Endothelial cell (in vitro differentiated cells): ENCODE data around the gene CEP128. TPM values are rescaled to one million over a fixed set of nuclear protein-coding genes. Genes with fewer than 3 reads are reported as not detected.
A peak's percentile ranks its signal among the peaks of the same experiment; 100 is the strongest.
"Not testable (repeated sequence)": the region's sequence is repeated elsewhere in the genome, so short reads cannot be mapped to it uniquely, and the experiment has no call there.

Experiments used
- DNase-seq: peaks from one replicate; pipeline ENCODE4 v3.0.0; 2021; ENCODE audit warnings: low spot score
- H3K27ac Mint-ChIP-seq: one replicate; pipeline ENCODE4 v1.8.0; 2021; ENCODE audit warnings: mixed read lengths, inconsistent platforms; ENCODE audit not compliant: unreplicated experiment
- H3K27me3 Mint-ChIP-seq: one replicate; pipeline ENCODE4 v1.8.0; 2021; ENCODE audit warnings: mild to moderate bottlenecking, moderate library complexity, mixed read lengths, inconsistent platforms; ENCODE audit not compliant: unreplicated experiment
- H3K36me3 Mint-ChIP-seq: one replicate; pipeline ENCODE4 v1.8.0; 2021; ENCODE audit warnings: mild to moderate bottlenecking, low read depth, mixed read lengths, inconsistent platforms; ENCODE audit not compliant: unreplicated experiment
- H3K4me1 Mint-ChIP-seq: one replicate; pipeline ENCODE4 v1.8.0; 2021; ENCODE audit warnings: mild to moderate bottlenecking, mixed read lengths, inconsistent platforms; ENCODE audit not compliant: unreplicated experiment
- H3K4me3 Mint-ChIP-seq: one replicate; pipeline ENCODE4 v1.8.0; 2021; ENCODE audit warnings: mild to moderate bottlenecking, mixed read lengths, inconsistent platforms; ENCODE audit not compliant: unreplicated experiment
- H3K9me3 Mint-ChIP-seq: one replicate; pipeline ENCODE4 v1.8.0; 2021; ENCODE audit warnings: mixed read lengths, inconsistent platforms; ENCODE audit not compliant: unreplicated experiment
- CTCF ChIP-seq: fragments of 200-600 bp; sonication (generic); IDR thresholded peaks from one replicate; pipeline ENCODE4 v1.5.0; 2021; ENCODE audit warnings: antibody characterized with exemption; ENCODE audit not compliant: unreplicated experiment
- total RNA-seq: library from RNA; stranded (reverse); fragmentation: NEBNext Ultra II Directional; extraction: Animal tissue kit (Norgen Biotek cat#: 25700); gene quantifications from one replicate; pipeline ENCODE4 v1.2.1, GENCODE V29; 2021; ENCODE audit not compliant: unreplicated experiment

CEP128 gene
- total RNA-seq, 1 donor from 2014 or later, result 10.4 TPM

- no peaks in the 10 kb centered on the region for H3K9me3 Mint-ChIP-seq
- peak within 1 kb of the TSS; percentile 81 for H3K4me3 Mint-ChIP-seq
- peak; percentile 15 for DNase-seq
- peaks cover 16% of the 10 kb centered on the region for H3K4me1 Mint-ChIP-seq
- H3K27me3 Mint-ChIP-seq, result peaks cover 1% of the 10 kb centered on the region
- no peak for TF ChIP-seq CTCF
- no peaks in the 10 kb centered on the region for H3K36me3 Mint-ChIP-seq
- H3K27ac Mint-ChIP-seq, result no peak within 1 kb of the TSS
Measured at GRCh38 chr14:80955416-80955941, 13.9 kb upstream of the CEP128 start, which contains the start of gene TSHR. TSHR (plus strand) TSS chr14:80955621; CDS start chr14:80955681, 60 bp downstream.

- DNase-seq, result peak; percentile 83
- no peaks in the 10 kb centered on the region for H3K9me3 Mint-ChIP-seq
- no peaks in the 10 kb centered on the region for H3K36me3 Mint-ChIP-seq
- peak; percentile 71 for TF ChIP-seq CTCF
- no peak overlapping the region for H3K27ac Mint-ChIP-seq
- H3K4me1 Mint-ChIP-seq, result peaks cover 12% of the 10 kb centered on the region
- H3K27me3 Mint-ChIP-seq, result peaks cover 1% of the 10 kb centered on the region
- H3K4me3 Mint-ChIP-seq, result peak overlapping the region; percentile 81
Measured at GRCh38 chr14:80954687-80955299, 13.3 kb upstream of the CEP128 start.

GRCh38 chr14:80953211-80953610, 11.7 kb upstream of the CEP128 start:
- H3K27me3 Mint-ChIP-seq, H3K4me3 Mint-ChIP-seq, H3K9me3 Mint-ChIP-seq, H3K36me3 Mint-ChIP-seq, DNase-seq, H3K27ac Mint-ChIP-seq: not testable (repeated sequence)
- H3K4me1 Mint-ChIP-seq, result peaks cover 12% of the 10 kb centered on the region

GRCh38 chr14:80951491-80951890, 10.0 kb upstream of the CEP128 start:
- no peak for TF ChIP-seq CTCF
- H3K36me3 Mint-ChIP-seq, result no peaks in the 10 kb centered on the region
- H3K4me1 Mint-ChIP-seq, result peaks cover 2% of the 10 kb centered on the region
- H3K9me3 Mint-ChIP-seq, result no peaks in the 10 kb centered on the region
- DNase-seq, result no peak
- no peak overlapping the region for H3K27ac Mint-ChIP-seq
- H3K4me3 Mint-ChIP-seq, result no peak overlapping the region
- no peaks in the 10 kb centered on the region for H3K27me3 Mint-ChIP-seq

GRCh38 chr14:80948291-80948690, 6.8 kb upstream of the CEP128 start:
- TF ChIP-seq CTCF, result no peak
- Mint-ChIP-seq H3K27me3 (no peaks in the 10 kb centered on the region), H3K4me3 (no peak overlapping the region), H3K27ac (no peak overlapping the region), H3K36me3 (no peaks in the 10 kb centered on the region), H3K4me1 (peaks cover 9% of the 10 kb centered on the region), H3K9me3 (no peaks in the 10 kb centered on the region)
- DNase-seq, result no peak
